GM12872 (cell line): ENCODE data around the gene KIAA1614.

Experiments used
- TF ChIP-seq, protein P1 (sequence below): IDR thresholded peaks from 3 replicates; pipeline ENCODE4 v1.5.1; 2011; ENCODE audit warnings: low read depth, mild to moderate bottlenecking, low read length, moderate library complexity; ENCODE audit not compliant: insufficient read depth

KIAA1614 gene

DNA sequence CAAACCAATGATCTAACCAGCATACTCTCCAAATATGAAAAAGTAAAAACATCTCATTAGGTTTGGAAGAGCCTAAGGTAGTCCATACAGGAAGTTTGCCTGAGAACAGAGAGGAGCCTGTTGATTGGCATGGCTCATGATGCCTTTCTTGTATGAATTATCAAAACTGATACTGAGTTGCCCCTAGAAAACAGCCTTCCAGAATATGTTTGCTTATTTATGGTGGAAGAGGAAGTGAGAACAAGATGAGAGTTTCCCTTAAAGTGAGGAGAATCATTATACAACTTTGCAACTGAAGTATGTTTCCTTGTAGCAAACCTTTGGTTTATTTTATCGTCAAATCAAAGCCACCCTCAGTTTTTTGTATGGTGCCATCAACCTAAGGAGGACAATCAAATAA, 23.8 kb upstream of the KIAA1614 start:
- TF ChIP-seq, protein P1, sequence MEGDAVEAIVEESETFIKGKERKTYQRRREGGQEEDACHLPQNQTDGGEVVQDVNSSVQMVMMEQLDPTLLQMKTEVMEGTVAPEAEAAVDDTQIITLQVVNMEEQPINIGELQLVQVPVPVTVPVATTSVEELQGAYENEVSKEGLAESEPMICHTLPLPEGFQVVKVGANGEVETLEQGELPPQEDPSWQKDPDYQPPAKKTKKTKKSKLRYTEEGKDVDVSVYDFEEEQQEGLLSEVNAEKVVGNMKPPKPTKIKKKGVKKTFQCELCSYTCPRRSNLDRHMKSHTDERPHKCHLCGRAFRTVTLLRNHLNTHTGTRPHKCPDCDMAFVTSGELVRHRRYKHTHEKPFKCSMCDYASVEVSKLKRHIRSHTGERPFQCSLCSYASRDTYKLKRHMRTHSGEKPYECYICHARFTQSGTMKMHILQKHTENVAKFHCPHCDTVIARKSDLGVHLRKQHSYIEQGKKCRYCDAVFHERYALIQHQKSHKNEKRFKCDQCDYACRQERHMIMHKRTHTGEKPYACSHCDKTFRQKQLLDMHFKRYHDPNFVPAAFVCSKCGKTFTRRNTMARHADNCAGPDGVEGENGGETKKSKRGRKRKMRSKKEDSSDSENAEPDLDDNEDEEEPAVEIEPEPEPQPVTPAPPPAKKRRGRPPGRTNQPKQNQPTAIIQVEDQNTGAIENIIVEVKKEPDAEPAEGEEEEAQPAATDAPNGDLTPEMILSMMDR, result no peak

DNA sequence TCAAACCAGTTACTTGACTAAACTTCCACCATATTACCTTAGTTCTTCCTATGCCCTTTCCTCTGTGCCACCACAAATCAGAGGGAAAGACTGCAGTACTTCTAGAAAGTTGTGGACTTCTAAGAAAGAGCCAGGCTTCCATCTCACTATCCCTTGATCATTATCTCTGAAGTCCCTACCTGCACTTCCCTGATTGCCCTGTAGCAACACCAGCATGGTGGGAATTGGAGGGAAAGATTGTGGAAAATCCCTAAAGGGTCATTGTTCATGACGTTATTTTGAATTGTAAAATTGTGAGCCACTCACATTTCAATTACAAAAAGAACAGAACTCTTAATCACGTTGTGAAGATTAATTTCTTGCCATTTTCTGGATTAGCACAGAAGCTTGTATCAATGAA, 23.4 kb upstream of the KIAA1614 start:
- TF ChIP-seq, protein P1, result no peak

DNA sequence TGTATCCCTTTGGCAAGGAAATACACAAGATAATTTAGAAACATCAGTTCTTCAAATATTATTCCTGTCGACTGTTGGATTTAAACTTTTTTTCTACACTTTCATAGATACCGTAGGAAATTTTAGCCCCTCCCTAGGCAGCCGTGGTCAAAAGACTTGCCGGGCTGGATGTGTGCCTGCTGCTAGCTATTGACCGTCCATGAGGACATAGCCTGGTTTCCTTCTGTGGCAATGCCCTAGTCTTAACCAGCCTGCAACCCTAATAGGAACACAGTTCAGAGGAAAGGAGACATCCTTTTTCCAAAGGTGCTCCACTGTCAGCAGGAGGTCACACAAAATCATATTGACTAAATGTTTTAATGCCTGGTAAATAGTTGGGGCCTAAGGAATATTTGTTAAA, 20.4 kb upstream of the KIAA1614 start:
- TF ChIP-seq, protein P1, result no peak

DNA sequence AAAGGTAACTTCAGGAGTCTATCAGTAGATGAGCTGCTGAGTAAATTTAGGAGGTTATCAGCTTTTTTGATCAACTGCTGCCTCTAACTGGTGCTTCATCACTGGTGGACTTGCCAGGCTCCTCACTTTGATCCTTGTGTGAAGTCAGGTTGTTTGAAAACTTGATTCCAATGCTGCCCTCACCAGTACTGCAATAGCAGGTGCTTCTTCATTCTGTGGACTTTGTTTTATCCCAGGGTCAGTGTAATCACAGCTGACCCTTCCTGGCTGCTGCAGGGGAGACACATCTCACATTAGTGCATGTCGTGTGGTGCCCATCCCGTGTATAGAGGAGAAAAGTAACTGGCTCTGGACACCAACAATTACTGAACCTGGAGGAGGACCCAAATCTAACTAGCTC, 20.0 kb upstream of the KIAA1614 start:
- TF ChIP-seq, protein P1, result no peak

DNA sequence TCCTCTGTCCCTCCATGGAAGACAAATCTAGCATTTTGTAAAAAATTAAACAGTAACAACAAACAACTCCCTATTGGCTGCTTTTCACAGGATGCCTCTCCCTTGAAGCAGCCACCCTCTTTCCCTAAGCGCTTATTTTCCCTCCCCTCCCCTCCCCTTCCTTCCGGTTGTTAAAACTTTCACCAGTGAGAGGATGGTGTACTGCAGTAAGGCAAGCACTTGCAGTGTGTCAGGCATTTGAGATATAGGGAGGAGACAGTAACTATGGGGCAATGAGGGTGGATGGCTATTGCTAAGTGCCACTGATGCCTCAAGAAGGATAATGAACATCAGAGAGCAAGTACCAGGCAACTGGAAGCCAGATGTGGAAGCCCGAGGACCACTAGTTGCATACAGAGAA, 19.1 kb upstream of the KIAA1614 start:
- TF ChIP-seq, protein P1, result no peak

DNA sequence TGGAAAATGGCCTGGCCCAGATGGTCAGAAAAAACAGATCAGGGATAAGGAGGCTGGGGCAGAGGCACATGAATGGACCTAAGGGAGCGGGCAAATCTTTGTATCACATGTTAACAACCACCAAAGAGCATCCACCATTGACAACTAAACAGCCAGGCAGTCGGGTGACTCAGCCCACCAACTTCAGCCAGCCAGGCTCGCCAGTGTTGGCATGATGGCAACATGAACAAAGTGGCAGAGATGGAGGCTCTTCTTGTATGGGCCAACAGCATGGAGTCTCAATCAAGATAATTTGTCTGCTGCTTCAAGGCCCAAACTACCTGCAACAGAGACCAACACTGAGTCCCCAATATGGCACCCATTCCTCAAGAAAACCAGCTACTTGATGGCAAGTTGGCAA, 16.5 kb upstream of the KIAA1614 start:
- TF ChIP-seq, protein P1, result no peak

DNA sequence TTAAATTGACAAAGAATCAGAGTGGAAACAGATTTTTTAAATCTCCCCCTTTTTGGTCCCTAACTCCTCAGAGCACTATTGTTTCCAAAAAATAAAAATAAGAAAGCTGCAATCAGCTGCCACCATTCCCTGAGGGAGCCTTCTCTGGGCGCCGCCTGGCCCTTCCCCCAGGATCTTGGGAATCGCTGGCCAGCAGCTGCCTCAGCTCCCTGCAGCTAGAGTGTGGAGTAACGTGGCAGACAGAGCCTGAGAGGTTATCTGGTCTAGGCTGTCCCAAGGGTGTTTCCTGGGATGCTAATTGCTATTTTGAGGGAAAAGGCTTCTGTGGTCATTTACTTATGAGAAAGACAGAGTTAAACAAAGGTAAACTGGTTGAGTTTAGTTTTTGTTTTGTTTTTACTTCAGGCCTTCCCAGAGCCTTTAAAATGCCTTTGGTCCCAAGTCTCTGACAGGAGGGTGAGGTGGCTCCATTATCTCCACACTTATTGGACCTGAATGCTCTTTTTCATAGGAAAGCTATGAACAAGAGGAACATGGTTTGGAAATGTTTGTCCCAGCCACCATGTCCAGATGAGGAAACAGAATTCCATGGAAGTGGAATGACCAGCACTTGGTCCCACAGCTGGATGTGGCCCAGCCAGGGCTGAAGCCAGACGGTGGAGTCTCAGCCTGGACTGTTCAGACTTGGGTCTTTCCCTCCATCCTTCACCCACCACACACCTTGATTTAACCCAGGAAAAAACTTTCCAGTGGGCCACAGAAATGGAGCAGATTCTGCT, 14.1 kb upstream of the KIAA1614 start:
- TF ChIP-seq, protein P1, result no peak

DNA sequence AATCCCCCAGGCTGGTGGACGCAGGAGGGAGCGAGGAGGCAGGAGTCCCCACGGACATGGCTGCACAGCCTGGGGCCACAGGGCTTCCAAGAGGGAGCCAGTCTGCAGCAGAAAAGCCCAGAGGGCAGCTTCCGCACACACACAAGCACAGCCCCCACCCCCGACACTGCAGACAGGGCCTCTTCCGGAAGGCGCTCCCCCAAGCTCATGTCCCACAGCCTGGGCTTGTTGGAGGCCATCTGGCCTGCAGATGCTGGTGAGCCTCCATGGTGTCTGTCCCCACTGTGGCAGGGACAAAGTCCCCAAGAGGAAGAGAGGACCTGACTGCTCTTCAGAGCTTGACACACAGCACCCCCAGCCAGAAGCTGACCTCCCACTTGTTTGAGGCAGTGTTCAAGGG, 13.4 kb upstream of the KIAA1614 start:
- TF ChIP-seq, protein P1, result no peak
